Kasumi-1 (cell line): ENCODE data around the gene CFAP43.

Source experiments
- DNase-seq, 2 experiments: peaks; one replicate each; lab custom pipeline; 2025; lab: John Stamatoyannopoulos, UW

Gene CFAP43

DNA sequence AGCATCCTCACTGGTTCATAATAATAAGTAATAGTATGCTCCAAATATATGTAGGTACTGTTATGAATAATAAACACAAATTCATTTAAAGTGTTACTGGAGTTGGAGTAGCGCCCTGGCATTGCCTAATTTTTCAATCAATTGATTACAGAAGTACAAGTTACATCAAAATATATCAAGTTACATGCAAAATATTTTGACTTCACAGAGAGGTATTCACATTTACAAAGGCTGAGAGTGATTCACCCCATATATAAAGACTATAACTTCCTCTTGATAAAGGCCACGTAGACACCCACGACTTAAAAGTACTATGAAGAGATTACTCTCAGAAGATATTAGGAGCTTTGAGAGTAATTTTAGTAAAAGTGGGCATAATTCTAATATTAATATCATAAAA, 132.9 kb downstream of the CFAP43 start:
- no peak for DNase-seq

DNA sequence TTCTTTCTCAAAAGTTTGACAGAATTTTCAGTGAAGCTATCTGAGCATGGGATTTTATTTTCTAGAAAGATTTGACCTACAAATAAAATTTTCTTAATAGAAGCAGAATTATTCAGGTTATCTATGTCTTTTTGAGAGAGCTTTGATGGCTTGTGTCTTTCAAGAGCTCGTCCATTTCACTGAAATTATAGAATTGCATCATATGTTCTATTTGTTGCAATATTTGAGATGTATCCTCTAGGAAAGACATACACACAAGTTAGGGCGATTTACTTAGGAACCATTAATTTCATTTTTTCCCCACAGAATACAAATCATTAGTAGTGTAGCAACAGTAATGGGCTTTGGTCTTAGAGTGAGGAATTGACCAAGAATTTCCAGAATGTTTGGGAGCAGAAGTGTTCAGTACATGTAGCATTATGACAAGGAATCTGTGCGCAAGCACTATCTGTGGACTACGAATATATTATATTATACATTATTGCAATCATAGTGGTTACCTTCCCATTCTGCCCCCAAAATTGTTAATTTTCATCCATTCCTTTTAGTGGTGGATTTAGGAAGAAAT, 133.7 kb downstream of the CFAP43 start:
- DNase-seq, result no peak

DNA sequence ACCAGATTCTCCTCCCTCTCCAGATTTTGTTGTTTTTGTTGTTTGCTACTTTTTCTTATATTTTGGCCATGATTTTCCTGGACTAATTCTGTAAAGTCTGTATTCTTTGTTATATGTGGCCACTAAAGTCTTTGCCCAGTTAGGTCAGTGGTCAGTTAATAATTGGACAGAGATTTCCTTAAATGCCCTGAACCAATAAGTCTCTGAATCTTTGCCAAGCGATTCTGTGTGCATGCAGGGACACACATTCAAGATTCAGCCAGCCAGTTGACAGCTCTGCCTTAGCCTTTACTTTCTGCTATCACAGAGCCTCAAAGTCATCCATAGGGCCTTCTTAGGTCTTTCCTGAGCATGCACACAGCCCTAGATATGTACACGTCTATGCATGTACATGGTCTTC, 135.5 kb downstream of the CFAP43 start:
- no peak for DNase-seq

DNA sequence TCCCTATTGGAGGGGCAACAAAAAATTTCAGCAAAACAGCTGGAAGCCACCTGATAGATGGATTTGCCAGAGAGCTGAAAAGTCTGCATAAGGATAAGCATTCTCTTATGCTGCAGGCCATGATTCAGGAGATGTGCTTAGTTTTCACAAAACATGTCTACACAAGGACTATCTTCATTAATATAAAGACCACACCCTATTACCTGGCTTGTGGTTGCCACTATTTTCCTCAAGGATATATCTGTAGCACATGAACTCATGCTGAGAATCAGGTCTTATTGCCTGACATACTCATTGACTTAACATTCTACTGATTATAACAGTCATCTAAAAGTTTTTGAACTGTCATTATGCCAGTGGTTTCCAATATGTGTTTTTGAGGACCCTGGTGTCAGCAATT, 139.4 kb downstream of the CFAP43 start:
- DNase-seq, result no peak

DNA sequence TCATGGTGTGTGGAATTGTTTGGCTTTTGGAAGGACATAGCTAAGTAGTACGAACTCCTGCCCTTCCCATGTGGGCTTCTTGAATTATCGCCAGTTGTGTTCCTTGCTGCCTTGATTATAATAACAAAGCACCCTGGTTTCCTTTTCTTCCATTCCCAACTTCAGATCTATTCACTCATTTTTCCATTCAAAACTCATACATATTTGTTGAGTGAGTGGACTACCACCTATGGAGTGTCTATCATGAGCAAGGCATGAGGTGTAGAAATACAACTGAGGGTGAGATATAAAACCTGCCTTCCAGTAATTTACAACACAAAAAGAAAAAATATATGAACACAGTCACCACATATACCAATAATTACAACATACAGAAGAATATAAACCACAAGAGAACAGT, 141.6 kb downstream of the CFAP43 start:
- DNase-seq, result no peak

DNA sequence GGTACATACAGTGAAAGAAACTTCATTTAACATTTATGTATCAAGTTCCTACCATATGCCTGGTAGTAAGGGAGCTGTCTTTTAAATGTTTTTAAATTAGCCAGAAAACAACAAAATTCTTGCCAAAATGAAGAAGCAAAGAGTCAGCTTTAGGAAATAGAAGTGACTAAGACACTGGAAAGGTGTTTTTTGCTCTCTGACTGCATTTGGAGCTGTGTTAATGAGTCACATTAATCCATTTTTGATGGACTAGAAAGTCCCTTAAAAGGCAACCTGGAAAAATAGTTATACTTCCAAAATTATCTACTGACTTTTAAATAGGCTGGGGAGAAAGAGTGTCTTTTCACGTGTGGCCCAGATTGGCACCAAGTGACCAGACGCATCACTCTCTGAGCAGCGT, 142.5 kb downstream of the CFAP43 start:
- DNase-seq, result no peak

DNA sequence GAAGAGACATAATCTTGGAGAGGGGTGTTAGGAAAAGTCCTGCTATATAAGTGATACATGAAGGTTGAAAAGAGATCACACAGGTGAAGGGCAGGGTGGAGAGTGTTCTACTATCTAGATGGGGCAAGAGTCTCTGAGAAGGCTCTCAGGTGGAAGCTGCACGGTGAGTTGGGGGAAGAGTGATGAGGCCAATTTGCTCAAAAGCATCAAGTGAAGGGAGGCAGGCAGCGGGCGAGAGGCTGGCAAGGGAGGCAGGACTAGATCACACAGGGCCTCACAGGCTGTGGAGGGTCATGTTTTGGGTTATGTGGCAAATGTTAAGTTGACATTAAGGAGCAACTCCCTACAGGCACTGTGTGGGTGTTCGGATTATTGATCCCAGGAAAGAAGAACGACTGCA, 143.9 kb downstream of the CFAP43 start:
- no peak for DNase-seq

DNA sequence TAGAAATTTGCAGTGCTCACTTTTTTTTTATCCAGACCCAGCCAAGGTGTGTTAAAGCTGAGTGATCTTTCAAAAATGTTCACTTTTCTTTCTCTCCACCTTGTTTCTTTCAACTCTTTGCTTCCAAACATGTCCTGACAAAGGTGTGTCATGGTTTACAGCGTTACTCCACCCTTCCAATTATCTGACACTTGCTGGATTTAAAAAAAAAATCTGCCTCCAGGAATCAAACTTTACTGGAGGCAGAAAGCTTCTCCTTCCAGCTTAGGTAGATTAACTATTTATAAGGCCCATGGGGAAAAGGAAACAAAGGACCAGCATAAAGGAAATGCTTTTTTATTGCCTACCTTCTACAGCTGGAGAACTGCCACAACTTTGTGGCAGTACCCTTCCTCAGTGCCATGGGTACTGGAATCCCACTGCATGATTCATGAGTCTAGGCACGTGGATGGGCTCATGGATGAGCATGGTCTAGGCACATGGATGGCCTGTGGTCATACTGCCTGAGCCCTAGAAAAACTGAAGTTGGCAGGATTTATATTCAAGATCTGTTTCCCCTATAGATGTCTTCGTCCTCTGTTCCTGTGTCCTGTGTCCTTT, 146.3 kb downstream of the CFAP43 start, which contains the start of gene COL17A1:
COL17A1 (minus strand) TSS at position 80 of the 600 bp plus-strand sequence. CDS start 5,207 bp downstream, outside the sequence.
- no peak for DNase-seq

DNA sequence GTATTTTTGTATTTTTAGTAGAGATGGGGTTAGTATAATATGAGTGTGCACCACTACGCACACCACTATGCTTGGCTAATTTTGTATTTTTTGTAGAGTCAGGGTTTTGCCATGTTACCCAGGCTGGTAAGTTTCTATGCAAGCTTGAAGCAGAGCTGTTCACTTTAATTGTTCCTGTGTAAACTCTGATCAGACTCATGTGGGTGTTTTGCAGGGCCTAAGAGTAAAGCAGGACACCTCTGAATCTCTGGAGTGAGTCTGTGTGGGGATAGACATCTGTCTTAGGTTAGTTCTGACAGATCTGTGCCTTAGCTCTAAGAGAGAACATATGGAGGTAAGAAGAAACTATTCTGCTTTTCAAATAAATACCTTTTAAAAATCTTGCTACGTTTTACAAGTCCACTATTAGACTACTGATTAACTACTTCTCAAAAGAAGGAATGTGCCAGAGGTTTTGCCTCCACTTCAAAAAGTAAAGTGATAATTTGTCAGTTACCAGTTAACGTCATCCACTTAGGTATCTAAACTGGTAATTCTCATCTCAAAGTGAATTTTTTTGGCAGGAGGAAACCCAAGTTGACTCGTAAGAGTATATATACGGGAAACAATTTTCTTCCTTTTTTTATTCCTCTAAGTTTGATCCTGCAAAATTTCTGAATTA, 147.6 kb downstream of the CFAP43 start:
- DNase-seq, result no peak

DNA sequence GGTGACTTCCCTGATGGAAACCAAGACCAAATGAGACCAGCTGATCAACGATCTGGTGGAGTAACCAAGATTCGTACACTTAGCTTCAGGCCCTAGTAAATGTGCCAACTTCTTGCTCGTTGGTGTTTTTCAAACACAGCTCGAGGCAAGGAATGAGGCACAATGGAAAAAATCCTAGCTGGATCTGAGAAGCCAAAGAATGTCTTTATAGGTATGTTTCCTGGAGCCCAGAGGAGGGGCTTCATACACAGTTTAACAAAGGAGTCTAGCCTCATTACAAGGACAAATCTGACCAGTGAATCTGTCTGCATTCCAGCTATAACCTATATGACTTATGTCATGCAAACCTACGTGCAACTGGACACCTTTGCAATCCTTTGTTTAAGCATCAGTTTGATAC, 150.2 kb downstream of the CFAP43 start:
- no peak for DNase-seq

DNA sequence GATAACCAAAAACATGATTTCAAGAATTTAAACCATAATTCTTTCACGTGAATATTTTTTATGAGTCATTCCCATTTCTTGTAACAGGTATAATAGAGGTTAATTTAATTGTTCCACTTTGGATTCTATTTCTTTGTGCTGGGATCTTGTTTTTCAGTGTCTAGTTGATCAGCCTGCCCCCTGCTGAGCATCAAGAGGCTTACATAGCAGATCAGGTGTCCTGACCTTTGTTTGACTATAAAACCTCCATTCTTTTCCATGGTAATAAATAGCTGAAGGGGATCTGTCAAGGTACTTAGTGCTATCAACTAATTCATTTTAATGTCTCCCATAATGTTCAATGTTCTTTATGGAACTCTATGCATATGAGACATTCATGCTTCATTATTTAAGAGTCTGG, 151.4 kb downstream of the CFAP43 start:
- peak; percentile 75 to 76 for DNase-seq
